ENCODE data around the gene PPEF1. TPM values are rescaled to one million over a fixed set of nuclear protein-coding genes. Genes with fewer than 3 reads are reported as not detected.

Gene PPEF1
- total and polyA plus RNA-seq, 2 of the 8 experiments (the other 6 are each of a cell fraction or from before 2014, with no cell fraction given), result 0.08 to 0.30 TPM

DNA sequence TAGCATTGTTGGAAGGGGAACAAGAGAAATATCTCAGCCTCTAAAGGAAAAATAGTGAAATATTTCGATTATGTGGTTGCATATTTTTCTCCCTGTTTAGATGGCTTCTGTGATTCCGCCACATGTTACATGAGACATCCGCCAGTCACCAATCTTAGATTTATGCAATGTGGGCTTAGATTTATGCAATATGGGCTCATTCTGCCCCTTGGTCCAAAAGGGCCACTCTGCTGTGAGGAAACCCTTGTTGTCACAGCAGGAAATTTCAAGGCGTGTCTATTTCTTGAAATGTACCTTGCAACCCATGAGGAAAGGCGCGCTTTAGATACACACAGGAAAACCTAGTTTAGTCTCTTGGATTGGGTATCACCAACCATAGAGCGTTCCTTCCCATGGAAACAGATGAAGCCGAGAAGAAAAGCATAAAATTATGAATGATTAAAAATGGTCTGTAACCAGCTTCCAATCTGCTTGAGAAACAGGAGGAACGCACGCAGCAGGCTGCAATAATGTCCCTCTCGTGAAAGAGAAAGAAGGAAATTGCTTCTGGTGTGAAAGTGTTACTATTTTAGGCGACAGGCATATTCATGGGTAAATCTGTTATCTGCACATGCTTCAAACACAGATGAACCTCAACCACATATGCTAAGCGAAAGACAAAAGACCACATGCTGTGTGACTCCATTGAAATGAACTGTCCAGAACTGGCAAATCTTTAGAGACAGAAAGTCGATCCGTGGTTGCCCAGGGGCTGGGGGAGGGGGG, 39.2 kb upstream of the PPEF1 start (continued):
- no peak for TF ChIP-seq CTBP2 (IDR thresholded peaks at IDR 0.05; ENCODE audit: borderline replicate concordance, insufficient read depth, insufficient read length, low read length)
- TF ChIP-seq GABPA (IDR thresholded peaks at IDR 0.05; ENCODE audit: borderline replicate concordance, insufficient read depth, low read length), result no peak
- TF ChIP-seq, protein P1, sequence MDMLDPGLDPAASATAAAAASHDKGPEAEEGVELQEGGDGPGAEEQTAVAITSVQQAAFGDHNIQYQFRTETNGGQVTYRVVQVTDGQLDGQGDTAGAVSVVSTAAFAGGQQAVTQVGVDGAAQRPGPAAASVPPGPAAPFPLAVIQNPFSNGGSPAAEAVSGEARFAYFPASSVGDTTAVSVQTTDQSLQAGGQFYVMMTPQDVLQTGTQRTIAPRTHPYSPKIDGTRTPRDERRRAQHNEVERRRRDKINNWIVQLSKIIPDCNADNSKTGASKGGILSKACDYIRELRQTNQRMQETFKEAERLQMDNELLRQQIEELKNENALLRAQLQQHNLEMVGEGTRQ (IDR thresholded peaks at IDR 0.05; ENCODE audit: low read length), result no peak
- TF ChIP-seq, protein P2, sequence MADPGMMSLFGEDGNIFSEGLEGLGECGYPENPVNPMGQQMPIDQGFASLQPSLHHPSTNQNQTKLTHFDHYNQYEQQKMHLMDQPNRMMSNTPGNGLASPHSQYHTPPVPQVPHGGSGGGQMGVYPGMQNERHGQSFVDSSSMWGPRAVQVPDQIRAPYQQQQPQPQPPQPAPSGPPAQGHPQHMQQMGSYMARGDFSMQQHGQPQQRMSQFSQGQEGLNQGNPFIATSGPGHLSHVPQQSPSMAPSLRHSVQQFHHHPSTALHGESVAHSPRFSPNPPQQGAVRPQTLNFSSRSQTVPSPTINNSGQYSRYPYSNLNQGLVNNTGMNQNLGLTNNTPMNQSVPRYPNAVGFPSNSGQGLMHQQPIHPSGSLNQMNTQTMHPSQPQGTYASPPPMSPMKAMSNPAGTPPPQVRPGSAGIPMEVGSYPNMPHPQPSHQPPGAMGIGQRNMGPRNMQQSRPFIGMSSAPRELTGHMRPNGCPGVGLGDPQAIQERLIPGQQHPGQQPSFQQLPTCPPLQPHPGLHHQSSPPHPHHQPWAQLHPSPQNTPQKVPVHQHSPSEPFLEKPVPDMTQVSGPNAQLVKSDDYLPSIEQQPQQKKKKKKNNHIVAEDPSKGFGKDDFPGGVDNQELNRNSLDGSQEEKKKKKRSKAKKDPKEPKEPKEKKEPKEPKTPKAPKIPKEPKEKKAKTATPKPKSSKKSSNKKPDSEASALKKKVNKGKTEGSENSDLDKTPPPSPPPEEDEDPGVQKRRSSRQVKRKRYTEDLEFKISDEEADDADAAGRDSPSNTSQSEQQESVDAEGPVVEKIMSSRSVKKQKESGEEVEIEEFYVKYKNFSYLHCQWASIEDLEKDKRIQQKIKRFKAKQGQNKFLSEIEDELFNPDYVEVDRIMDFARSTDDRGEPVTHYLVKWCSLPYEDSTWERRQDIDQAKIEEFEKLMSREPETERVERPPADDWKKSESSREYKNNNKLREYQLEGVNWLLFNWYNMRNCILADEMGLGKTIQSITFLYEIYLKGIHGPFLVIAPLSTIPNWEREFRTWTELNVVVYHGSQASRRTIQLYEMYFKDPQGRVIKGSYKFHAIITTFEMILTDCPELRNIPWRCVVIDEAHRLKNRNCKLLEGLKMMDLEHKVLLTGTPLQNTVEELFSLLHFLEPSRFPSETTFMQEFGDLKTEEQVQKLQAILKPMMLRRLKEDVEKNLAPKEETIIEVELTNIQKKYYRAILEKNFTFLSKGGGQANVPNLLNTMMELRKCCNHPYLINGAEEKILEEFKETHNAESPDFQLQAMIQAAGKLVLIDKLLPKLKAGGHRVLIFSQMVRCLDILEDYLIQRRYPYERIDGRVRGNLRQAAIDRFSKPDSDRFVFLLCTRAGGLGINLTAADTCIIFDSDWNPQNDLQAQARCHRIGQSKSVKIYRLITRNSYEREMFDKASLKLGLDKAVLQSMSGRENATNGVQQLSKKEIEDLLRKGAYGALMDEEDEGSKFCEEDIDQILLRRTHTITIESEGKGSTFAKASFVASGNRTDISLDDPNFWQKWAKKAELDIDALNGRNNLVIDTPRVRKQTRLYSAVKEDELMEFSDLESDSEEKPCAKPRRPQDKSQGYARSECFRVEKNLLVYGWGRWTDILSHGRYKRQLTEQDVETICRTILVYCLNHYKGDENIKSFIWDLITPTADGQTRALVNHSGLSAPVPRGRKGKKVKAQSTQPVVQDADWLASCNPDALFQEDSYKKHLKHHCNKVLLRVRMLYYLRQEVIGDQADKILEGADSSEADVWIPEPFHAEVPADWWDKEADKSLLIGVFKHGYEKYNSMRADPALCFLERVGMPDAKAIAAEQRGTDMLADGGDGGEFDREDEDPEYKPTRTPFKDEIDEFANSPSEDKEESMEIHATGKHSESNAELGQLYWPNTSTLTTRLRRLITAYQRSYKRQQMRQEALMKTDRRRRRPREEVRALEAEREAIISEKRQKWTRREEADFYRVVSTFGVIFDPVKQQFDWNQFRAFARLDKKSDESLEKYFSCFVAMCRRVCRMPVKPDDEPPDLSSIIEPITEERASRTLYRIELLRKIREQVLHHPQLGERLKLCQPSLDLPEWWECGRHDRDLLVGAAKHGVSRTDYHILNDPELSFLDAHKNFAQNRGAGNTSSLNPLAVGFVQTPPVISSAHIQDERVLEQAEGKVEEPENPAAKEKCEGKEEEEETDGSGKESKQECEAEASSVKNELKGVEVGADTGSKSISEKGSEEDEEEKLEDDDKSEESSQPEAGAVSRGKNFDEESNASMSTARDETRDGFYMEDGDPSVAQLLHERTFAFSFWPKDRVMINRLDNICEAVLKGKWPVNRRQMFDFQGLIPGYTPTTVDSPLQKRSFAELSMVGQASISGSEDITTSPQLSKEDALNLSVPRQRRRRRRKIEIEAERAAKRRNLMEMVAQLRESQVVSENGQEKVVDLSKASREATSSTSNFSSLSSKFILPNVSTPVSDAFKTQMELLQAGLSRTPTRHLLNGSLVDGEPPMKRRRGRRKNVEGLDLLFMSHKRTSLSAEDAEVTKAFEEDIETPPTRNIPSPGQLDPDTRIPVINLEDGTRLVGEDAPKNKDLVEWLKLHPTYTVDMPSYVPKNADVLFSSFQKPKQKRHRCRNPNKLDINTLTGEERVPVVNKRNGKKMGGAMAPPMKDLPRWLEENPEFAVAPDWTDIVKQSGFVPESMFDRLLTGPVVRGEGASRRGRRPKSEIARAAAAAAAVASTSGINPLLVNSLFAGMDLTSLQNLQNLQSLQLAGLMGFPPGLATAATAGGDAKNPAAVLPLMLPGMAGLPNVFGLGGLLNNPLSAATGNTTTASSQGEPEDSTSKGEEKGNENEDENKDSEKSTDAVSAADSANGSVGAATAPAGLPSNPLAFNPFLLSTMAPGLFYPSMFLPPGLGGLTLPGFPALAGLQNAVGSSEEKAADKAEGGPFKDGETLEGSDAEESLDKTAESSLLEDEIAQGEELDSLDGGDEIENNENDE (IDR thresholded peaks at IDR 0.05; ENCODE audit: insufficient replicate concordance, low read length), result no peak

Measured in H1 (cell line).